H9 (cell line): ENCODE data around the gene APOBEC3A. TPM values are rescaled to one million over a fixed set of nuclear protein-coding genes. Genes with fewer than 3 reads are reported as not detected.

Source experiments
- DNase-seq: peaks from one replicate; pipeline ENCODE4 v3.0.0-alpha.2; 2017
- H2AFZ ChIP-seq: one replicate; pipeline ENCODE4 v1.6.1; 2013; ENCODE audit warnings: mild to moderate bottlenecking, low read length, control low read depth, moderate library complexity
- H2AK5ac ChIP-seq: 2 replicates; pipeline ENCODE4 v1.6.1; 2013; ENCODE audit warnings: low read length, control low read depth, mixed read lengths; ENCODE audit not compliant: insufficient read length
- H2BK120ac ChIP-seq: one replicate; pipeline ENCODE4 v1.6.1; 2013; ENCODE audit warnings: low read depth, mild to moderate bottlenecking, low read length, control low read depth, inconsistent platforms; ENCODE audit not compliant: poor library complexity, severe bottlenecking
- H2BK12ac ChIP-seq: 2 replicates; pipeline ENCODE4 v1.6.1; 2013; ENCODE audit warnings: low read length, control low read depth, mixed read lengths, low read depth; ENCODE audit not compliant: insufficient read length
- H2BK15ac ChIP-seq: 2 replicates; pipeline ENCODE4 v1.6.1; 2013; ENCODE audit warnings: low read depth, low read length, control low read depth
- H2BK20ac ChIP-seq: one replicate; pipeline ENCODE4 v1.6.1; 2013; ENCODE audit warnings: low read depth, mild to moderate bottlenecking, low read length, control low read depth, inconsistent platforms; ENCODE audit not compliant: poor library complexity, severe bottlenecking
- H2BK5ac ChIP-seq: 2 replicates; pipeline ENCODE4 v1.6.1; 2013; ENCODE audit warnings: low read length, control low read depth, mixed read lengths; ENCODE audit not compliant: insufficient read length
- H3K14ac ChIP-seq: 2 replicates; pipeline ENCODE4 v1.6.1; 2013; ENCODE audit warnings: low read length, control low read depth; ENCODE audit not compliant: insufficient read depth
- H3K18ac ChIP-seq: 2 replicates; pipeline ENCODE4 v1.6.1; 2013; ENCODE audit warnings: low read depth, mild to moderate bottlenecking, mixed read lengths, low read length, control low read depth; ENCODE audit not compliant: insufficient read length
- H3K23ac ChIP-seq: 2 replicates; pipeline ENCODE4 v1.6.1; 2013; ENCODE audit warnings: low read length, control low read depth, mixed read lengths, low read depth; ENCODE audit not compliant: insufficient read length
- H3K23me2 ChIP-seq: 2 replicates; pipeline ENCODE4 v1.6.1; 2013; ENCODE audit warnings: low read depth, mild to moderate bottlenecking, mixed read lengths, low read length, control low read depth; ENCODE audit not compliant: insufficient read length, poor library complexity, severe bottlenecking
- H3K27ac ChIP-seq: 2 replicates; pipeline ENCODE4 v1.5.1; 2013; ENCODE audit warnings: low read length, control low read depth, mixed read lengths, low read depth; ENCODE audit not compliant: insufficient read length
- H3K27me3 ChIP-seq: 2 replicates; pipeline ENCODE4 v1.6.1; 2013; ENCODE audit warnings: low read length, control low read depth, inconsistent platforms; ENCODE audit not compliant: insufficient read depth
- H3K4ac ChIP-seq: 2 replicates; pipeline ENCODE4 v1.6.1; 2013; ENCODE audit warnings: low read depth, mild to moderate bottlenecking, control low read depth, inconsistent platforms, low read length, moderate library complexity
- H3K4me1 ChIP-seq: 2 replicates; pipeline ENCODE4 v1.6.1; 2013; ENCODE audit warnings: low read length, control low read depth, inconsistent platforms; ENCODE audit not compliant: insufficient read depth
- H3K4me2 ChIP-seq: 2 replicates; pipeline ENCODE4 v1.6.1; 2013; ENCODE audit warnings: low read length, control low read depth, mixed read lengths; ENCODE audit not compliant: insufficient read length, insufficient read depth
- H3K56ac ChIP-seq: 2 replicates; pipeline ENCODE4 v1.6.1; 2013; ENCODE audit warnings: low read depth, mild to moderate bottlenecking, mixed read lengths, low read length, control low read depth; ENCODE audit not compliant: insufficient read length
- H3K79me1 ChIP-seq: 2 replicates; pipeline ENCODE4 v1.6.1; 2013; ENCODE audit warnings: low read depth, mild to moderate bottlenecking, moderate library complexity, low read length, control low read depth, inconsistent platforms; ENCODE audit not compliant: insufficient read depth, poor library complexity, severe bottlenecking
- H3K79me2 ChIP-seq: 2 replicates; pipeline ENCODE4 v1.6.1; 2013; ENCODE audit warnings: low read length, control low read depth, inconsistent platforms; ENCODE audit not compliant: insufficient read depth
- H3K9ac ChIP-seq: 2 replicates; pipeline ENCODE4 v1.6.1; 2013; ENCODE audit warnings: low read length, control low read depth, mixed read lengths; ENCODE audit not compliant: insufficient read length; ENCODE audit errors: extremely low read depth
- H3K9me3 ChIP-seq: one replicate; pipeline ENCODE4 v1.6.1; 2013; ENCODE audit warnings: low read depth, low read length, inconsistent platforms; ENCODE audit not compliant: control insufficient read depth
- H3T11ph ChIP-seq: one replicate; pipeline ENCODE4 v1.6.1; 2013; ENCODE audit warnings: mild to moderate bottlenecking, low read length, control low read depth, inconsistent platforms
- H4K20me1 ChIP-seq: one replicate; pipeline ENCODE4 v1.6.1; 2013; ENCODE audit not compliant: control insufficient read depth, insufficient read length, insufficient read depth
- H4K5ac ChIP-seq: 2 replicates; pipeline ENCODE4 v1.6.1; 2013; ENCODE audit warnings: low read depth, mild to moderate bottlenecking, mixed read lengths, low read length, control low read depth; ENCODE audit not compliant: insufficient read length
- H4K8ac ChIP-seq: replicated peaks from 2 replicates; pipeline ENCODE4 v1.6.1; 2013; ENCODE audit warnings: low read length, control low read depth, mixed read lengths, low read depth; ENCODE audit not compliant: insufficient read length
- H4K91ac ChIP-seq: 2 replicates; pipeline ENCODE4 v1.6.1; 2013; ENCODE audit warnings: low read depth, mild to moderate bottlenecking, moderate library complexity, mixed read lengths, low read length, control low read depth; ENCODE audit not compliant: insufficient read length
- H3K27ac Mint-ChIP-seq, 3 experiments: 2 replicates in 2 of 3; 3 replicates in 1 of 3; pipeline ENCODE4 v1.8.0; 2020 to 2021; ENCODE audit warnings: mixed read lengths in 3 of 3, mild to moderate bottlenecking in 1 of 3, moderate library complexity in 1 of 3
- H3K27me3 Mint-ChIP-seq: 2 replicates; pipeline ENCODE4 v1.8.0; 2021; ENCODE audit warnings: low read depth, mild to moderate bottlenecking, moderate library complexity, mixed read lengths
- H3K36me3 Mint-ChIP-seq, 3 experiments: 2 replicates in 2 of 3; 3 replicates in 1 of 3; pipeline ENCODE4 v1.8.0; 2020 to 2021; ENCODE audit warnings: low read depth in 3 of 3, mixed read lengths in 3 of 3; ENCODE audit not compliant: insufficient read depth in 1 of 3
- H3K4me1 Mint-ChIP-seq, 2 experiments: 2 replicates each; pipeline ENCODE4 v1.8.0; 2020; ENCODE audit warnings: mixed read lengths in 2 of 2
- H3K4me3 Mint-ChIP-seq, 2 experiments: 2 replicates in 1 of 2; 3 replicates in 1 of 2; pipeline ENCODE4 v1.8.0; 2020 to 2021; ENCODE audit warnings: mild to moderate bottlenecking in 2 of 2, mixed read lengths in 2 of 2, moderate library complexity in 1 of 2
- H3K9me3 Mint-ChIP-seq, 2 experiments: 2 replicates in 1 of 2; 3 replicates in 1 of 2; pipeline ENCODE4 v1.8.0; 2020; ENCODE audit warnings: mild to moderate bottlenecking in 2 of 2, mixed read lengths in 2 of 2, moderate library complexity in 1 of 2
- CTCF ChIP-seq: fragments of 200-600 bp; sonication (generic); conservative IDR thresholded peaks from 3 replicates; pipeline ENCODE4 v1.8.0; 2021; ENCODE audit warnings: antibody characterized with exemption, mild to moderate bottlenecking
- WGBS: extraction: QIAGEN DNeasy Blood & Tissue Kit; methylation state at CpG from one replicate; pipeline ENCODE4 v1.1.7; 2013; ENCODE audit warnings: missing lambda C conversion rate, low lambda C conversion rate, mixed read lengths; ENCODE audit not compliant: insufficient read length; ENCODE audit errors: extremely low coverage; 5-methylcytosine and 5-hydroxymethylcytosine counted together
- total RNA-seq: library from RNA; stranded (reverse); gene quantifications from 2 replicates; pipeline ENCODE4 v1.2.1, GENCODE V29; 2021

The APOBEC3A gene
- total RNA-seq, 1 experiment from 2014 or later, result not detected

GRCh38 chr22:38964306-38964705 is 6.9 kb downstream of the APOBEC3A start:
- Histone ChIP-seq H3K56ac (no peak overlapping the region), H3K23ac (no peak overlapping the region), H4K5ac (no peak overlapping the region), H4K20me1 (no peaks in the 10 kb centered on the region), H3K9ac (no peak overlapping the region), H3K79me2 (no peaks in the 10 kb centered on the region), H2BK20ac (no peak overlapping the region), H3T11ph (no peak overlapping the region), H2AFZ (no peak overlapping the region), H2BK12ac (no peak overlapping the region), H3K14ac (no peak overlapping the region; the same call in 1 of the 2 replicates), H3K4me2 (no peak overlapping the region), H3K79me1 (no peaks in the 10 kb centered on the region), H3K9me3 (no peaks in the 10 kb centered on the region), H3K27ac (no peak overlapping the region), H2AK5ac (no peak overlapping the region), H2BK15ac (no peak overlapping the region), H3K4me1 (no peaks in the 10 kb centered on the region; the same call in 1 of the 2 replicates), H3K27me3 (no peaks in the 10 kb centered on the region), H3K23me2 (no peaks in the 10 kb centered on the region), H3K18ac (no peak overlapping the region), H2BK5ac (no peak overlapping the region), H2BK120ac (no peak overlapping the region), H4K91ac (no peak overlapping the region), H4K8ac (no peak overlapping the region), H3K4ac (no peak overlapping the region)
- Mint-ChIP-seq H3K4me1 (peaks cover 19 to 29% of the 10 kb centered on the region in 2 experiments), H3K9me3 (no peaks in the 10 kb centered on the region; a peak in 1 of 5 replicates), H3K4me3 (no peak overlapping the region), H3K27me3 (peaks cover 7% of the 10 kb centered on the region), H3K36me3 (no peaks in the 10 kb centered on the region), H3K27ac (no peak overlapping the region)
- no peak for DNase-seq
- no CpG with 5 or more reads among the region's 7 CpGs for WGBS
- no peak for TF ChIP-seq CTCF
